GM21360 (cell line): ENCODE results near the gene DERL2.
A peak's percentile ranks its signal among the peaks of the same experiment; 100 is the strongest.

Source experiments
- ATAC-seq: cut with Tn5 transposase; IDR thresholded peaks from one replicate; pipeline ENCODE4 v1.9.1; 2021; ENCODE audit warnings: mild to moderate bottlenecking, moderate library complexity; ENCODE audit not compliant: unreplicated experiment

The DERL2 gene

GRCh38 chr17:5502552-5502951 is 16.6 kb upstream of the DERL2 start:
- ATAC-seq, result no peak

- ATAC-seq, result no peak
Observed at GRCh38 chr17:5501685-5502084, 15.7 kb upstream of the DERL2 start.

- no peak for ATAC-seq
Observed at GRCh38 chr17:5500589-5501391, 14.8 kb upstream of the DERL2 start.

GRCh38 chr17:5500247-5500588 is 14.2 kb upstream of the DERL2 start:
- no peak for ATAC-seq

GRCh38 chr17:5499476-5500231 is 13.7 kb upstream of the DERL2 start:
- no peak for ATAC-seq

GRCh38 chr17:5492970-5493369 is 7.0 kb upstream of the DERL2 start:
- no peak for ATAC-seq

- no peak for ATAC-seq
Observed at GRCh38 chr17:5488752-5489151, 2.8 kb upstream of the DERL2 start.

GRCh38 chr17:5486206-5487124 is 487 bp upstream of the DERL2 start, which contains the start of gene MIS12:
Gene MIS12 (plus strand): TSS chr17:5486566. CDS start chr17:5488863, 2,297 bp downstream.
- peak; percentile 87 for ATAC-seq

- ATAC-seq, result no peak
Observed at GRCh38 chr17:5481451-5481850, 4.5 kb downstream of the DERL2 start.

- no peak for ATAC-seq
Observed at GRCh38 chr17:5480962-5481361, 5.0 kb downstream of the DERL2 start.

GRCh38 chr17:5478992-5479391 is 7.0 kb downstream of the DERL2 start:
- ATAC-seq, result no peak

- no peak for ATAC-seq
Observed at GRCh38 chr17:5473906-5474305, 12.1 kb downstream of the DERL2 start.

- ATAC-seq, result no peak
Observed at GRCh38 chr17:5472511-5472910, 13.5 kb downstream of the DERL2 start.

- no peak for ATAC-seq
Observed at GRCh38 chr17:5468075-5468473, 17.9 kb downstream of the DERL2 start.

GRCh38 chr17:5467416-5467815 is 18.6 kb downstream of the DERL2 start:
- no peak for ATAC-seq

GRCh38 chr17:5466295-5466694 is 19.7 kb downstream of the DERL2 start:
- no peak for ATAC-seq

- ATAC-seq, result no peak
Observed at GRCh38 chr17:5464717-5465507, 21.1 kb downstream of the DERL2 start.

- no peak for ATAC-seq
Observed at GRCh38 chr17:5446786-5447185, 39.2 kb downstream of the DERL2 start.

- ATAC-seq, result no peak
Observed at GRCh38 chr17:5444209-5444608, 41.8 kb downstream of the DERL2 start.

- ATAC-seq, result no peak
Observed at GRCh38 chr17:5443728-5444127, 42.2 kb downstream of the DERL2 start.

- no peak for ATAC-seq
Observed at GRCh38 chr17:5439446-5439764, 46.6 kb downstream of the DERL2 start.
